ENCODE measurements around the gene CELA1.

CELA1 gene

GRCh38 chr12:51368640-51369517, 22.4 kb upstream of the CELA1 start:
- Histone ChIP-seq H3F3A (ENCODE audit: insufficient read depth, low read length) (no peaks in the 10 kb centered on the region), H3K36me3 (ENCODE audit: insufficient read depth, low read length) (no peaks in the 10 kb centered on the region), H3K9ac (ENCODE audit: low read length) (no peak overlapping the region), H3K9me2 (ENCODE audit: low read depth, low read length) (no peaks in the 10 kb centered on the region), H3K27ac (ENCODE audit: low read depth, low read length, poor library complexity, severe bottlenecking) (no peak overlapping the region), H3K9me3 (ENCODE audit: low read length) (no peaks in the 10 kb centered on the region), H3K79me2 (ENCODE audit: insufficient read depth, low read length) (no peaks in the 10 kb centered on the region), H4K20me1 (ENCODE audit: insufficient read depth, low read length) (no peaks in the 10 kb centered on the region), H3K27me3 (ENCODE audit: insufficient read depth, low read length) (no peaks in the 10 kb centered on the region), H2AFZ (ENCODE audit: low read length) (no peak overlapping the region), H3K4me1 (ENCODE audit: insufficient read depth, low read length, severe bottlenecking) (peaks cover 9% of the 10 kb centered on the region), H3K4me3 (ENCODE audit: low read depth, low read length, poor library complexity, severe bottlenecking) (no peak overlapping the region), H3K4me2 (ENCODE audit: low read length) (no peak overlapping the region)
- TF ChIP-seq, protein P1, sequence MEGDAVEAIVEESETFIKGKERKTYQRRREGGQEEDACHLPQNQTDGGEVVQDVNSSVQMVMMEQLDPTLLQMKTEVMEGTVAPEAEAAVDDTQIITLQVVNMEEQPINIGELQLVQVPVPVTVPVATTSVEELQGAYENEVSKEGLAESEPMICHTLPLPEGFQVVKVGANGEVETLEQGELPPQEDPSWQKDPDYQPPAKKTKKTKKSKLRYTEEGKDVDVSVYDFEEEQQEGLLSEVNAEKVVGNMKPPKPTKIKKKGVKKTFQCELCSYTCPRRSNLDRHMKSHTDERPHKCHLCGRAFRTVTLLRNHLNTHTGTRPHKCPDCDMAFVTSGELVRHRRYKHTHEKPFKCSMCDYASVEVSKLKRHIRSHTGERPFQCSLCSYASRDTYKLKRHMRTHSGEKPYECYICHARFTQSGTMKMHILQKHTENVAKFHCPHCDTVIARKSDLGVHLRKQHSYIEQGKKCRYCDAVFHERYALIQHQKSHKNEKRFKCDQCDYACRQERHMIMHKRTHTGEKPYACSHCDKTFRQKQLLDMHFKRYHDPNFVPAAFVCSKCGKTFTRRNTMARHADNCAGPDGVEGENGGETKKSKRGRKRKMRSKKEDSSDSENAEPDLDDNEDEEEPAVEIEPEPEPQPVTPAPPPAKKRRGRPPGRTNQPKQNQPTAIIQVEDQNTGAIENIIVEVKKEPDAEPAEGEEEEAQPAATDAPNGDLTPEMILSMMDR (IDR thresholded peaks at IDR 0.05; ENCODE audit: low read length): no peak
- no peak for TF ChIP-seq EZH2 (IDR thresholded peaks at IDR 0.05; ENCODE audit: borderline replicate concordance, low read length)

DNA sequence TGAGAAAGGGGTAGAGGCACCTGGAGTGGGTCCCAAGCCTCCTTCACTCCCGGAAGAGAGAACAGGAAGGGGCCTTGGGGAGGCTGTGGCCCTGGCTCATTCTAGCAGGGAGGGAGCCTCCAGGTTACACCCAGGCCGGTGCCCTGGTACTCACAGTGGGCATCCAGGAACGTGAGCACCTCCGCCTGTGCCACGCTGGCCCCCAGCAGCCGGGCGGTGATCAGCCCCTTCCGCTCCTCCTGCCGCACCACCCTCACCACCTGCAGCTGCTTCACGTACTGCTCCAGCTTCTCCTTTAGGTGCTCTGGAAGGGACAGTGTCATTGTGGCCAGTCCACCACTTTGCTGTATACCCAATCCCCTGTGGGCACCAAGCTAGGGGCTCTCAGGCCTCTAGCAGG, 18.8 kb upstream of the CELA1 start:
- H3K79me2 ChIP-seq (ENCODE audit: insufficient read depth, low read length): no peaks in the 10 kb centered on the region
- no peaks in the 10 kb centered on the region for H3K36me3 ChIP-seq (ENCODE audit: insufficient read depth, low read length)
- H3K27me3 ChIP-seq (ENCODE audit: insufficient read depth, low read length): no peaks in the 10 kb centered on the region
- H3K9me2 ChIP-seq (ENCODE audit: low read depth, low read length): no peaks in the 10 kb centered on the region
- H3K9me3 ChIP-seq (ENCODE audit: low read length): no peaks in the 10 kb centered on the region
- peaks cover 9% of the 10 kb centered on the region for H3K4me1 ChIP-seq (ENCODE audit: insufficient read depth, low read length, severe bottlenecking)
- H2AFZ ChIP-seq (ENCODE audit: low read length): no peak overlapping the region
- TF ChIP-seq EZH2 (IDR thresholded peaks at IDR 0.05; ENCODE audit: borderline replicate concordance, low read length): no peak
- TF ChIP-seq, protein P1 (IDR thresholded peaks at IDR 0.05; ENCODE audit: low read length): no peak
- no peaks in the 10 kb centered on the region for H4K20me1 ChIP-seq (ENCODE audit: insufficient read depth, low read length)
- H3K4me3 ChIP-seq (ENCODE audit: low read depth, low read length, poor library complexity, severe bottlenecking): no peak overlapping the region
- H3K9ac ChIP-seq (ENCODE audit: low read length): no peak overlapping the region
- no peak overlapping the region for H3K4me2 ChIP-seq (ENCODE audit: low read length)
- no peak overlapping the region for H3K27ac ChIP-seq (ENCODE audit: low read depth, low read length, poor library complexity, severe bottlenecking)
- H3F3A ChIP-seq (ENCODE audit: insufficient read depth, low read length): no peaks in the 10 kb centered on the region

- Histone ChIP-seq H3K27ac (ENCODE audit: low read depth, low read length, poor library complexity, severe bottlenecking) (no peak overlapping the region), H2AFZ (ENCODE audit: low read length) (no peak overlapping the region), H3K27me3 (ENCODE audit: insufficient read depth, low read length) (no peaks in the 10 kb centered on the region), H3K4me2 (ENCODE audit: low read length) (no peak overlapping the region), H3K4me3 (ENCODE audit: low read depth, low read length, poor library complexity, severe bottlenecking) (no peak overlapping the region), H3K79me2 (ENCODE audit: insufficient read depth, low read length) (no peaks in the 10 kb centered on the region), H4K20me1 (ENCODE audit: insufficient read depth, low read length) (no peaks in the 10 kb centered on the region), H3F3A (ENCODE audit: insufficient read depth, low read length) (no peaks in the 10 kb centered on the region), H3K36me3 (ENCODE audit: insufficient read depth, low read length) (no peaks in the 10 kb centered on the region), H3K9ac (ENCODE audit: low read length) (no peak overlapping the region), H3K9me3 (ENCODE audit: low read length) (no peaks in the 10 kb centered on the region), H3K9me2 (ENCODE audit: low read depth, low read length) (no peaks in the 10 kb centered on the region), H3K4me1 (ENCODE audit: insufficient read depth, low read length, severe bottlenecking) (peaks cover 7% of the 10 kb centered on the region)
- TF ChIP-seq EZH2 (IDR thresholded peaks at IDR 0.05; ENCODE audit: borderline replicate concordance, low read length): no peak
- TF ChIP-seq, protein P1 (IDR thresholded peaks at IDR 0.05; ENCODE audit: low read length): no peak
Observed at GRCh38 chr12:51364001-51364400, 17.5 kb upstream of the CELA1 start.
